Measurements from ENCODE around the gene GAL3ST1. TPM values are rescaled to one million over a fixed set of nuclear protein-coding genes. Genes with fewer than 3 reads are reported as not detected.

The GAL3ST1 gene
- polyA plus RNA-seq, 1 donor (not counting 4 experiments of a cell fraction or from before 2014, with no cell fraction given): not detected

DNA sequence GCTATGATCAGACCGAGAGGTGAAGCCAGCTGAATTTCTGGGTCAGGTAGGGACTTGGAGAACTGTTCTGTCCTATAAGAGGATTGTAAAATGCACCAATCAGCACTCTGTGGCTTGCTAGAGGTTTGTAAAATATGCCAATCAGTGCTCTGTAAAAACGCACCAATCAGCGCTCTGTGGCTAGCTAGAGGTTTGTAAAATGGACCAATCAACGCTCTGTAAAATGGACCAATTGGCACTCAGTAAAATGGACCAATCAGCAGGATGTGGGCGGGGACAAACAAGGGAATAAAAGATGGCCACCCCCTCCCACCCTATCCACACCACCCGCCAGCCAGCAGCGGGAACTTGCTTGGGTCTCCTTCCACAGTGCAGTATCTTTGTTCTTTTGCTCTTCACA lies 62.6 kb downstream of the GAL3ST1 start:
- Histone ChIP-seq H3K36me3 (ENCODE audit: control insufficient read depth in 2 of 2, extremely low read depth in 1 of 2, insufficient read depth in 2 of 2, low read length in 2 of 2) (no peaks in the 10 kb centered on the region), H3K27me3 (ENCODE audit: control insufficient read depth, extremely low read depth, insufficient read depth, low read length) (no peaks in the 10 kb centered on the region), H3K4me3 (ENCODE audit: control insufficient read depth in 2 of 3, extremely low read depth in 1 of 3, insufficient read depth in 2 of 3, low read depth in 1 of 3, low read length in 3 of 3) (no peak overlapping the region), H2AFZ (ENCODE audit: control insufficient read depth, low read length) (no peak overlapping the region), H3K9me1 (ENCODE audit: control insufficient read depth, extremely low read depth, insufficient read depth, low read length) (no peaks in the 10 kb centered on the region), H3K27ac (ENCODE audit: control insufficient read depth, insufficient read depth, low read length) (no peak overlapping the region), H3K9ac (ENCODE audit: control insufficient read depth, extremely low read depth, insufficient read depth, low read length) (no peak overlapping the region), H3K9me3 (ENCODE audit: control insufficient read depth, low read depth, low read length) (no peaks in the 10 kb centered on the region), H3K4me1 (ENCODE audit: control insufficient read depth, extremely low read depth, insufficient read depth, low read length) (no peaks in the 10 kb centered on the region), H4K20me1 (ENCODE audit: control insufficient read depth, extremely low read depth, insufficient read depth, low read length) (no peaks in the 10 kb centered on the region), H3K4me2 (ENCODE audit: control insufficient read depth, extremely low read depth, insufficient read depth, low read depth, low read length) (no peak overlapping the region), H3K79me2 (ENCODE audit: control insufficient read depth, insufficient read depth, low read length) (no peaks in the 10 kb centered on the region)
- no peak for TF ChIP-seq EZH2 (IDR thresholded peaks at IDR 0.05; ENCODE audit: low read length)
- TF ChIP-seq, protein P1, sequence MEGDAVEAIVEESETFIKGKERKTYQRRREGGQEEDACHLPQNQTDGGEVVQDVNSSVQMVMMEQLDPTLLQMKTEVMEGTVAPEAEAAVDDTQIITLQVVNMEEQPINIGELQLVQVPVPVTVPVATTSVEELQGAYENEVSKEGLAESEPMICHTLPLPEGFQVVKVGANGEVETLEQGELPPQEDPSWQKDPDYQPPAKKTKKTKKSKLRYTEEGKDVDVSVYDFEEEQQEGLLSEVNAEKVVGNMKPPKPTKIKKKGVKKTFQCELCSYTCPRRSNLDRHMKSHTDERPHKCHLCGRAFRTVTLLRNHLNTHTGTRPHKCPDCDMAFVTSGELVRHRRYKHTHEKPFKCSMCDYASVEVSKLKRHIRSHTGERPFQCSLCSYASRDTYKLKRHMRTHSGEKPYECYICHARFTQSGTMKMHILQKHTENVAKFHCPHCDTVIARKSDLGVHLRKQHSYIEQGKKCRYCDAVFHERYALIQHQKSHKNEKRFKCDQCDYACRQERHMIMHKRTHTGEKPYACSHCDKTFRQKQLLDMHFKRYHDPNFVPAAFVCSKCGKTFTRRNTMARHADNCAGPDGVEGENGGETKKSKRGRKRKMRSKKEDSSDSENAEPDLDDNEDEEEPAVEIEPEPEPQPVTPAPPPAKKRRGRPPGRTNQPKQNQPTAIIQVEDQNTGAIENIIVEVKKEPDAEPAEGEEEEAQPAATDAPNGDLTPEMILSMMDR (optimal IDR thresholded peaks at IDR 0.05 in 1 of 3, IDR thresholded peaks at IDR 0.05 in 1 of 3, conservative IDR thresholded peaks at IDR 0.05 in 1 of 3; ENCODE audit: extremely low read depth in 1 of 3, insufficient read depth in 2 of 3, low read length in 3 of 3): no peak
- dilution Hi-C loops (cut with MboI; ENCODE audit: extremely low pct_ligation_motif_present, low sequenced_read_pairs): no loop called here
- DNase-seq (ENCODE audit: low read depth, low spot score) (no peak), FAIRE-seq (no peak)

DNA sequence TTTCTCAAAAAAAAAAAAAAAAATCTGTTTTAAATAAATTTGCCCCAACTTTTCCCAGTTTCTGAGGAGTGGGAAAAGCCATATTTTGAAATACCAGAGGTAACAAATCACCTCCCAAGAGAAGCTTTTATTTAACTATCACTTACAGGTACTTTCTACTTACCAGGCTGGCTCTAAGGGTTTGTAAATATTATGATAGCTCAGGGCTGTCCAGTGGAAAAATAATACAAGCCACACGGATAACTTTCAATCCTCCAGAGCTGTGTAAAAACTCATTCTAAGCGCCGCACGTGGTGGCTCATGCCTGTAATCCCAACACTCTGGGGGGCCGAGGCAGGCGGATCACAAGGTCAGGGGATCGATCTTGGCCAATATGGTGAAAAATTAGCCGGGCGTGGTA lies 63.4 kb downstream of the GAL3ST1 start:
- no peak for FAIRE-seq
- TF ChIP-seq, protein P1 (optimal IDR thresholded peaks at IDR 0.05 in 1 of 3, IDR thresholded peaks at IDR 0.05 in 1 of 3, conservative IDR thresholded peaks at IDR 0.05 in 1 of 3; ENCODE audit: extremely low read depth in 1 of 3, insufficient read depth in 2 of 3, low read length in 3 of 3): no peak
- TF ChIP-seq EZH2 (IDR thresholded peaks at IDR 0.05; ENCODE audit: low read length): no peak
- Histone ChIP-seq H3K4me2 (ENCODE audit: control insufficient read depth, extremely low read depth, insufficient read depth, low read depth, low read length) (no peak overlapping the region), H3K36me3 (ENCODE audit: control insufficient read depth in 2 of 2, extremely low read depth in 1 of 2, insufficient read depth in 2 of 2, low read length in 2 of 2) (no peaks in the 10 kb centered on the region), H3K79me2 (ENCODE audit: control insufficient read depth, insufficient read depth, low read length) (no peaks in the 10 kb centered on the region), H3K9ac (ENCODE audit: control insufficient read depth, extremely low read depth, insufficient read depth, low read length) (no peak overlapping the region), H4K20me1 (ENCODE audit: control insufficient read depth, extremely low read depth, insufficient read depth, low read length) (no peaks in the 10 kb centered on the region), H3K4me1 (ENCODE audit: control insufficient read depth, extremely low read depth, insufficient read depth, low read length) (no peaks in the 10 kb centered on the region), H3K27ac (ENCODE audit: control insufficient read depth, insufficient read depth, low read length) (no peak overlapping the region), H3K9me1 (ENCODE audit: control insufficient read depth, extremely low read depth, insufficient read depth, low read length) (no peaks in the 10 kb centered on the region), H2AFZ (ENCODE audit: control insufficient read depth, low read length) (no peak overlapping the region), H3K9me3 (ENCODE audit: control insufficient read depth, low read depth, low read length) (no peaks in the 10 kb centered on the region), H3K27me3 (ENCODE audit: control insufficient read depth, extremely low read depth, insufficient read depth, low read length) (peaks cover 7% of the 10 kb centered on the region), H3K4me3 (ENCODE audit: control insufficient read depth in 2 of 3, extremely low read depth in 1 of 3, insufficient read depth in 2 of 3, low read depth in 1 of 3, low read length in 3 of 3) (no peak overlapping the region)
- DNase-seq (ENCODE audit: low read depth, low spot score): no peak
- dilution Hi-C loops (cut with MboI; ENCODE audit: extremely low pct_ligation_motif_present, low sequenced_read_pairs): no loop called here

All from keratinocyte (primary cell).